Thyroid gland (tissue), 4 donors: ENCODE measurements around the gene SUMF1. TPM values are rescaled to one million over a fixed set of nuclear protein-coding genes. Genes with fewer than 3 reads are reported as not detected.
"Not testable (repeated sequence)": the region's sequence is repeated elsewhere in the genome, so short reads cannot be mapped to it uniquely, and the experiment has no call there.

Source experiments
- DNase-seq, 2 donors: peaks; one replicate each; pipeline ENCODE4 v3.0.0-alpha.2; 2019
- H3K27ac ChIP-seq, 3 donors: fragments of 200-600 bp; sonication (generic); 1 replicate in 2 of 3; 2 replicates in 1 of 3; pipeline ENCODE4 v1.5.1; 2016 to 2019; ENCODE audit warnings: mild to moderate bottlenecking in 1 of 3, moderate library complexity in 1 of 3
- H3K27me3 ChIP-seq: fragments of 200-600 bp; sonication (generic); one replicate; pipeline ENCODE4 v1.5.1; 2019
- H3K36me3 ChIP-seq, 2 donors: fragments of 200-600 bp; sonication (generic); one replicate each; pipeline ENCODE4 v1.5.1; 2016 to 2019
- H3K4me1 ChIP-seq, 2 donors: fragments of 200-600 bp; sonication (generic); one replicate each; pipeline ENCODE4 v1.5.1; 2017 to 2019
- H3K4me3 ChIP-seq, 3 donors: fragments of 200-600 bp; sonication (generic); replicated peaks in 1 of 3; 1 replicate in 2 of 3; 2 replicates in 1 of 3; pipeline ENCODE4 v1.5.1; 2016; ENCODE audit warnings: mild to moderate bottlenecking in 1 of 3
- H3K9me3 ChIP-seq: fragments of 200-600 bp; sonication (generic); one replicate; pipeline ENCODE4 v1.5.1; 2017
- CTCF ChIP-seq, 6 experiments: fragments of 200-600 bp in 3 of 6; fragments of 450-650 bp in 3 of 6; sonication (generic) in 3 of 6; IDR thresholded peaks; one replicate each; pipeline ENCODE4 v1.5.1; 2016 to 2019; ENCODE audit warnings: antibody characterized with exemption in 6 of 6, mild to moderate bottlenecking in 2 of 6, inconsistent platforms in 1 of 6, moderate library complexity in 1 of 6
- POLR2A ChIP-seq, 2 donors: fragments of 450-650 bp; IDR thresholded peaks; one replicate each; pipeline ENCODE4 v1.6.1; 2017; ENCODE audit warnings: antibody characterized with exemption in 2 of 2, mild to moderate bottlenecking in 2 of 2, moderate library complexity in 1 of 2
- WGBS, 2 donors: methylation state at CpG; one replicate each; pipeline ENCODE4 v1.1.5; 2017; 5-methylcytosine and 5-hydroxymethylcytosine counted together
- intact Hi-C: fragments of 100-400 bp; cut with DNase I; formaldehyde crosslinking; loops from one replicate; pipeline ENCODE4 v1.15.1; 2023
- total RNA-seq, 4 donors: library from RNA; depleted of rRNA; stranded (reverse); fragments of >200 nt; gene quantifications; one replicate each; pipeline ENCODE4 v1.2.3, GENCODE V29; 2016

The SUMF1 gene
- total RNA-seq, 4 donors from 2014 or later, result 58.8 to 98.3 (median 74.5) TPM

GRCh38 chr3:4460334-4460733 lies 6.7 kb downstream of the SUMF1 start:
- H3K36me3 ChIP-seq, result no peaks in the 10 kb centered on the region
- H3K4me3 ChIP-seq, result no peak overlapping the region
- no peaks in the 10 kb centered on the region for H3K4me1 ChIP-seq
- H3K27me3 ChIP-seq, result no peaks in the 10 kb centered on the region
- WGBS, 2 donors, result 86 to 89% methylated on average over 4 of the region's 4 CpGs
- no peaks in the 10 kb centered on the region for H3K9me3 ChIP-seq
- H3K27ac ChIP-seq, result no peak overlapping the region
- DNase-seq, result no peak
- intact Hi-C loops, result loop anchor here (10.0 kb wide), 1 partner anchor 174 kb away; no protein-coding TSS in a partner anchor
- TF ChIP-seq CTCF (IDR thresholded peaks at IDR 0.05) (no peak), POLR2A (IDR thresholded peaks at IDR 0.05) (no peak)

GRCh38 chr3:4458961-4459360 lies 8.1 kb downstream of the SUMF1 start:
- 90 to 94% methylated on average over 3 of the region's 3 CpGs for WGBS, 2 donors
- no peaks in the 10 kb centered on the region for H3K9me3 ChIP-seq
- TF ChIP-seq POLR2A (IDR thresholded peaks at IDR 0.05) (no peak), CTCF (IDR thresholded peaks at IDR 0.05) (no peak)

DNA sequence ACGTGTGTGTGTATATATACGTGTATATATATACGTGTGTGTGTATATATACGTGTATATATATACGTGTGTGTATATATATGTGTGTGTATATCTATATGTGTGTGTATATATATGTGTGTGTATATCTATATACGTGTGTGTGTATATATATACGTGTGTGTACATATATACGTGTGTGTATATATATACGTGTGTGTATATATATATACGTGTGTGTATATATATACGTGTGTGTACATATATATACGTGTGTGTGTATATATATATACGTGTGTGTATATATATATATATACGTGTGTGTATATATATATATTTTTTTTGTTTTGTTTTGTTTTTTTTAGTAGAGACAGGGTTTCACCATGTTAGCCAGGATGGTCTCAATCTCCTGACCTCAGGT lies 10.3 kb downstream of the SUMF1 start:
- H3K4me1 ChIP-seq, DNase-seq, H3K27ac ChIP-seq, H3K9me3 ChIP-seq, H3K36me3 ChIP-seq, H3K4me3 ChIP-seq, intact Hi-C loops, H3K27me3 ChIP-seq: not testable (repeated sequence)
- WGBS, 2 donors, result 85 to 92% methylated on average over 14 of the region's 14 CpGs

More at GRCh38 chr3:4458961-4459360, 8.1 kb downstream of the SUMF1 start:
- Histone ChIP-seq H3K4me1 (no peaks in the 10 kb centered on the region), H3K36me3 (no peaks in the 10 kb centered on the region), H3K27ac (no peak overlapping the region), H3K27me3 (no peaks in the 10 kb centered on the region), H3K4me3 (no peak overlapping the region)
- DNase-seq, result no peak
- intact Hi-C loops, result no loop called here

DNA sequence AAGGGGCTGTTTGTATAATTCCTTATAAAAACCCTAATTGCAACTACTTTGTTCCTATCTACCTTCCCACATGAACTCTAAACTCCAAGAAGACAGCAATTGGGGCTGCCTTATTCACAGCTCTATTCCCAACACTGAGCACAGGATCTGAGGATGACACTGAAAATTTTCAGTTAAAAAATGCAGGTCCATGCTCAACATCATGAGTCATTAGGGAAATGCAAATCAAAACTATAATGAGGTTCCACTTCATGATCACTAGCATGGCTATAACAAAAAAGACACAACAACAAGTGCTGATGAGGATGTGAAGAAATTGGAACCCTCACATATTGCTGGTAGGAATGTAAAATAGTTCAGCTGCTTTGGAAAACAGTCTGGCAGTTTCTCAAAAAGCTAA lies 12.9 kb downstream of the SUMF1 start:
- TF ChIP-seq CTCF (IDR thresholded peaks at IDR 0.05) (no peak), POLR2A (IDR thresholded peaks at IDR 0.05) (no peak)
- no peak overlapping the region for H3K27ac ChIP-seq
- H3K4me1 ChIP-seq, result no peaks in the 10 kb centered on the region
- H3K36me3 ChIP-seq, result peaks cover 0 to 1% of the 10 kb centered on the region in 2 donors
- no peaks in the 10 kb centered on the region for H3K27me3 ChIP-seq
- H3K4me3 ChIP-seq, result no peak overlapping the region
- DNase-seq, result no peak
- no peaks in the 10 kb centered on the region for H3K9me3 ChIP-seq
- intact Hi-C loops, result no loop called here

DNA sequence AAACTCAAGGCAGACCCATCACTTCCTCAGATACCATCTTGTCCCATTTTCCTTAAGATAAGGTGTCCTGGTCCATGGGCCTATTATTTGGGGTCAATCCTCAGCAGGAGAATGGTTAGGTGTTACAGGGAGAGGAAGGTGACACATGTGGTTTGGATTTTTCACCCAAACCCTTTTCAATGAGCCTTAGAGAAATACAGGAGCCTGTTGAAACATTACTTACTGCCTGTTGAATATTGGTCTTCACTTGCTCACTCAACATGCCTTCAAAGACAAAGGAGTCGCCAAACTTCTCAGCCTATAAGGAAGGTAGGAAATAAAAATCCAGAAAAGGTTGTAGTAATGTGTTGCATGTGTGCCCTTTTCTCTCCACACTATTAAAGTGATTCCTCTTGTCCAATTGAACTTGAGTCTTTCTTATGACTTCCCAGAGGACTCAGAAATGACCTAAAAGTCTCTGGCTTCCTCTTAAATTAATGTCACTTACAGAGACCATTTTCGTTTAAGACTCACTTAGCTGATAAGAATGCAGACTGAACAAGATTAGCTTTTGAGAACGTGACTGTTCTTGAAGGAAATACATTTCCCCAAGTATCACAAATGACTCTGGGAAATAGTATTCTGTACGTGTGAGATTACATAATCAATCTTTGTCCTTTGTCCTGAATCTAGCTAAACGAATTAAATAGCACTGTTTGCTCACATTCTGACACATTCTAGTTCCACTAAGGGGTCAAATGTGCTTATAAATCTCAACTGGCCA lies 17.8 kb downstream of the SUMF1 start:
- 80 to 89% methylated on average over 5 of the region's 5 CpGs for WGBS, 2 donors
- no peaks in the 10 kb centered on the region for H3K9me3 ChIP-seq

More for the DNA sequence above, 17.8 kb downstream of the SUMF1 start:
- intact Hi-C loops, result no loop called here
- H3K36me3 ChIP-seq, result peaks cover 4% of the 10 kb centered on the region in 2 donors
- H3K4me1 ChIP-seq, result no peaks in the 10 kb centered on the region
- no peaks in the 10 kb centered on the region for H3K27me3 ChIP-seq
- no peak for DNase-seq
- TF ChIP-seq CTCF (IDR thresholded peaks at IDR 0.05) (no peak), POLR2A (IDR thresholded peaks at IDR 0.05) (no peak)
- no peak overlapping the region for H3K4me3 ChIP-seq
- no peak overlapping the region for H3K27ac ChIP-seq
